Loucy (cell line): ENCODE data around the gene RCL1.
"Not testable (repeated sequence)": the region's sequence is repeated elsewhere in the genome, so short reads cannot be mapped to it uniquely, and the experiment has no call there.

ENCODE experiments used
- H2AFZ ChIP-seq: fragments of 200-600 bp; sonication (generic); 2 replicates; pipeline ENCODE4 v1.6.0; 2016; ENCODE audit warnings: antibody characterized with exemption, mild to moderate bottlenecking, low read length, moderate library complexity
- H3F3A ChIP-seq: fragments of 200-600 bp; 2 replicates; pipeline ENCODE4 v1.6.0; 2016; ENCODE audit warnings: antibody characterized with exemption, low read depth, mild to moderate bottlenecking
- H3K27me3 ChIP-seq: fragments of 200-600 bp; sonication (generic); 2 replicates; pipeline ENCODE4 v1.6.1; 2014; ENCODE audit warnings: low read length, mild to moderate bottlenecking; ENCODE audit not compliant: insufficient read depth, poor library complexity, severe bottlenecking
- H3K36me3 ChIP-seq: fragments of 200-600 bp; sonication (generic); 2 replicates; pipeline ENCODE4 v1.6.1; 2016; ENCODE audit warnings: low read length; ENCODE audit not compliant: insufficient read depth
- H3K4me1 ChIP-seq: fragments of 200-600 bp; sonication (generic); 2 replicates; pipeline ENCODE4 v1.5.1; 2014; ENCODE audit warnings: low read length, mild to moderate bottlenecking; ENCODE audit not compliant: insufficient read depth, poor library complexity, severe bottlenecking
- H3K4me2 ChIP-seq: fragments of 200-600 bp; sonication (generic); 2 replicates; pipeline ENCODE4 v1.6.0; 2014; ENCODE audit warnings: antibody characterized with exemption, low read length, low read depth, mild to moderate bottlenecking; ENCODE audit not compliant: poor library complexity, severe bottlenecking
- H3K4me3 ChIP-seq: fragments of 200-600 bp; sonication (generic); 2 replicates; pipeline ENCODE4 v1.5.1; 2014; ENCODE audit warnings: low read length, mild to moderate bottlenecking, mixed read lengths; ENCODE audit not compliant: poor library complexity, severe bottlenecking
- H3K79me2 ChIP-seq: fragments of 200-600 bp; sonication (generic); 2 replicates; pipeline ENCODE4 v1.6.1; 2014; ENCODE audit warnings: low read length; ENCODE audit not compliant: insufficient read depth
- H3K9ac ChIP-seq: fragments of 200-600 bp; sonication (generic); 2 replicates; pipeline ENCODE4 v1.6.0; 2014; ENCODE audit warnings: mild to moderate bottlenecking, low read depth, low read length, moderate library complexity; ENCODE audit not compliant: poor library complexity, severe bottlenecking
- H3K9me2 ChIP-seq: fragments of 200-600 bp; sonication (generic); replicated peaks from 2 replicates; pipeline ENCODE4 v1.6.1; 2016; ENCODE audit warnings: low read depth, low read length, mixed read lengths
- H3K9me3 ChIP-seq: fragments of 200-600 bp; sonication (generic); 2 replicates; pipeline ENCODE4 v1.6.1; 2014; ENCODE audit warnings: mild to moderate bottlenecking, antibody characterized with exemption, low read length, low read depth; ENCODE audit not compliant: insufficient read depth
- H4K20me1 ChIP-seq: fragments of 200-600 bp; sonication (generic); 2 replicates; pipeline ENCODE4 v1.6.0; 2014; ENCODE audit warnings: antibody characterized with exemption, low read length, mild to moderate bottlenecking; ENCODE audit not compliant: insufficient read depth, poor library complexity, severe bottlenecking
- EZH2phosphoT487 ChIP-seq: fragments of 200-600 bp; IDR thresholded peaks from 2 replicates; pipeline ENCODE4 v1.6.1; 2018; ENCODE audit warnings: antibody characterized with exemption, mild to moderate bottlenecking, moderate library complexity, borderline replicate concordance
- TF ChIP-seq, protein P1 (sequence below): fragments of 200-600 bp; sonication (generic); conservative IDR thresholded peaks from 2 replicates; pipeline ENCODE4 v1.5.1; 2014; ENCODE audit warnings: mild to moderate bottlenecking, antibody characterized with exemption, low read length

RCL1 gene

GRCh38 chr9:4780651-4781050 lies 12.1 kb upstream of the RCL1 start:
- Histone ChIP-seq H3K9me2 (no peaks in the 10 kb centered on the region), H3K4me3 (no peak overlapping the region), H3K27me3 (no peaks in the 10 kb centered on the region), H3K4me2 (no peak overlapping the region), H3K9ac (no peak overlapping the region), H2AFZ (no peak overlapping the region), H3F3A (no peaks in the 10 kb centered on the region), H3K4me1 (no peaks in the 10 kb centered on the region), H3K9me3 (no peaks in the 10 kb centered on the region), H3K36me3 (no peaks in the 10 kb centered on the region), H3K79me2 (no peaks in the 10 kb centered on the region), H4K20me1 (no peaks in the 10 kb centered on the region)
- no peak for TF ChIP-seq EZH2phosphoT487
- TF ChIP-seq, protein P1, sequence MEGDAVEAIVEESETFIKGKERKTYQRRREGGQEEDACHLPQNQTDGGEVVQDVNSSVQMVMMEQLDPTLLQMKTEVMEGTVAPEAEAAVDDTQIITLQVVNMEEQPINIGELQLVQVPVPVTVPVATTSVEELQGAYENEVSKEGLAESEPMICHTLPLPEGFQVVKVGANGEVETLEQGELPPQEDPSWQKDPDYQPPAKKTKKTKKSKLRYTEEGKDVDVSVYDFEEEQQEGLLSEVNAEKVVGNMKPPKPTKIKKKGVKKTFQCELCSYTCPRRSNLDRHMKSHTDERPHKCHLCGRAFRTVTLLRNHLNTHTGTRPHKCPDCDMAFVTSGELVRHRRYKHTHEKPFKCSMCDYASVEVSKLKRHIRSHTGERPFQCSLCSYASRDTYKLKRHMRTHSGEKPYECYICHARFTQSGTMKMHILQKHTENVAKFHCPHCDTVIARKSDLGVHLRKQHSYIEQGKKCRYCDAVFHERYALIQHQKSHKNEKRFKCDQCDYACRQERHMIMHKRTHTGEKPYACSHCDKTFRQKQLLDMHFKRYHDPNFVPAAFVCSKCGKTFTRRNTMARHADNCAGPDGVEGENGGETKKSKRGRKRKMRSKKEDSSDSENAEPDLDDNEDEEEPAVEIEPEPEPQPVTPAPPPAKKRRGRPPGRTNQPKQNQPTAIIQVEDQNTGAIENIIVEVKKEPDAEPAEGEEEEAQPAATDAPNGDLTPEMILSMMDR, result no peak

DNA sequence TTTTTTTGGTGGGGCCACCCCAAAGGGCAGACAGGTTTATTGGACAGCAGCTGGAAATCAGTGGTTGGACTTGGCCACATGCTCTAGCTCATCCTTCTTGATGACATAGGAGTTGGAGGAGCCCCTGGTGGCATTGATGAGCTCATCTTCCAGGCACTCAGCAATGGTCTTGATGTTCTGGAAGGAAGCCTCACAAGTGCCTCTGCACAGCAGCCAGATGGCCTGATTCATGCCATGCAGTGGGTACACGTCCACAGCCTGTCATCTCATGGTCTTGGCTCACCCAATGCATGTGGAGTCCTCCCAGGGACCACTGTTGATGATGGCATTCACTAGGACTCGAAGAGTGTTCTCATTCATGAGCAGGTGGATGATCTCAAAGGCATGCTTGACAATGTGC lies 11.3 kb upstream of the RCL1 start:
- no peaks in the 10 kb centered on the region for H3K36me3 ChIP-seq
- H3K4me2 ChIP-seq, result no peak overlapping the region
- no peak overlapping the region for H3K9ac ChIP-seq
- H3K4me3 ChIP-seq, result no peak overlapping the region
- no peaks in the 10 kb centered on the region for H3K27me3 ChIP-seq
- no peak for TF ChIP-seq EZH2phosphoT487
- TF ChIP-seq, protein P1, result no peak
- no peaks in the 10 kb centered on the region for H3F3A ChIP-seq
- no peaks in the 10 kb centered on the region for H3K79me2 ChIP-seq
- H4K20me1 ChIP-seq, result no peaks in the 10 kb centered on the region
- no peak overlapping the region for H2AFZ ChIP-seq
- no peaks in the 10 kb centered on the region for H3K9me3 ChIP-seq
- no peaks in the 10 kb centered on the region for H3K4me1 ChIP-seq
- H3K9me2 ChIP-seq, result no peaks in the 10 kb centered on the region

GRCh38 chr9:4783191-4783590 lies 9.6 kb upstream of the RCL1 start:
- not testable (repeated sequence) for H3K36me3 ChIP-seq, H3K4me1 ChIP-seq, H3K9ac ChIP-seq, H2AFZ ChIP-seq, H3K4me3 ChIP-seq, H3K4me2 ChIP-seq, H3K9me3 ChIP-seq, H3K27me3 ChIP-seq, H3K79me2 ChIP-seq, H4K20me1 ChIP-seq, H3F3A ChIP-seq, H3K9me2 ChIP-seq

DNA sequence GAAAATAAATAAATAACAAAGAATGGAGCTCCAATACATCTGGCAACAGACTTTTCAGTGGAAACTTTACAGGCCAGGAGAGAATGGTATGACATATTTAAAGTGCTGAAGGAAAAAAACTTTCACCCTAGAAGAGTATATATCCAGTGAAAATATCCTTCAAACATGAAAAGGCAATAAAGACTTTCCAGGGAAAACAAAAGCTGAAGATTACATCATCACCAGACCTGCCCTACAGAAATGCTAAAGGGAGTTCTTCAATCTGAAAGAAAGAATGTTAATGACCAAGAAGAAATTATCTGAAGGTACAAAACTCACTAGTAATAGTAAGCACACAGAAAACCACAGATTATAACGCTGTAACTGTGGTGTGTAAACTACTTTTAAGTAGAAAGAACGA lies 8.3 kb upstream of the RCL1 start:
- Histone ChIP-seq H2AFZ (no peak overlapping the region), H3K9me3 (no peaks in the 10 kb centered on the region), H3K79me2 (no peaks in the 10 kb centered on the region), H3K4me2 (no peak overlapping the region), H3K27me3 (no peaks in the 10 kb centered on the region), H4K20me1 (no peaks in the 10 kb centered on the region), H3K4me3 (no peak overlapping the region), H3K9ac (no peak overlapping the region), H3K36me3 (no peaks in the 10 kb centered on the region), H3F3A (no peaks in the 10 kb centered on the region), H3K9me2 (no peaks in the 10 kb centered on the region), H3K4me1 (no peaks in the 10 kb centered on the region)
- TF ChIP-seq, protein P1, result no peak
- TF ChIP-seq EZH2phosphoT487, result no peak
